ENCODE data around the gene CLDND2.
A peak's percentile ranks its signal among the peaks of the same experiment; 100 is the strongest.

The CLDND2 gene

DNA sequence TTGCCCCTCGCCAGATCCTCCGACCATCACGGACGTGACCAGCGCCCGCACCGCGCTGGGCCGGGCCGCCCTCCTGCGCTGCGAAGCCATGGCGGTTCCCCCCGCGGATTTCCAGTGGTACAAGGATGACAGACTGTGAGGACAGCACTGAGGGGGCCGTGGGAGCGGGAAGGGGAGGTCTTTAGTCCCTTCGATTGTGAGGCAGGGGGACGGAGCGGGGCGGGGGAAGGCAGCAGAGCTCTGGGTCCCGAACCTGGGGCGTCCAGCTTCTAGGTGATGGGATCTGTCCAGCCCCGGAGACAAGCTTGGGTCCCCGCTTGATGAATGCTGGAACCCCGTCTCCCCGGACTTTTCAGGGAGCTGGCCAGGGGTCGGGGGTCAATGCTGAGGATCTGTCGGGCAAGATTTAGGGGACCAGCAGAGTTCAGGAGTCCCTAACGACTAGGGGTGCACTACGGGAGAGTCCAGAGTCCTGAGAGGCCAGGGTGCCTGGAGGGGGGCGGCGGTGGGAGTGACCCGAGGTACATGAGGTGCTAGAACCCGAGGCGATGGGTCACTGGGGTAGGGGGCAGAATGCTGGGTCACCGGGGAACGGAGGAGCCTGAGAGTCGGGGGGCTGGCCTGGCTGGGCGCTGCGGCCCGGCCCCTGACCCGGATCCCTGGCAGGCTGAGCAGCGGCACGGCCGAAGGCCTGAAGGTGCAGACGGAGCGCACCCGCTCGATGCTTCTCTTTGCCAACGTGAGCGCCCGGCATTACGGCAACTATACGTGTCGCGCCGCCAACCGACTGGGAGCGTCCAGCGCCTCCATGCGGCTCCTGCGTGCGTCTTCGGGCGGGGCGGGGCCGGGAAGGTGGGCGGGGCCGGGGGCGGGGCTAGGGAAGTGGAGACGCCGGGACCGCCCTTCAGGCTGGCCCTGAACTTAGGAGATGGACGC, 41.5 kb downstream of the CLDND2 start:
- DNase-seq = no peak

GRCh38 chr19:51326216-51327065, 42.4 kb downstream of the CLDND2 start:
- DNase-seq = no peak

DNA sequence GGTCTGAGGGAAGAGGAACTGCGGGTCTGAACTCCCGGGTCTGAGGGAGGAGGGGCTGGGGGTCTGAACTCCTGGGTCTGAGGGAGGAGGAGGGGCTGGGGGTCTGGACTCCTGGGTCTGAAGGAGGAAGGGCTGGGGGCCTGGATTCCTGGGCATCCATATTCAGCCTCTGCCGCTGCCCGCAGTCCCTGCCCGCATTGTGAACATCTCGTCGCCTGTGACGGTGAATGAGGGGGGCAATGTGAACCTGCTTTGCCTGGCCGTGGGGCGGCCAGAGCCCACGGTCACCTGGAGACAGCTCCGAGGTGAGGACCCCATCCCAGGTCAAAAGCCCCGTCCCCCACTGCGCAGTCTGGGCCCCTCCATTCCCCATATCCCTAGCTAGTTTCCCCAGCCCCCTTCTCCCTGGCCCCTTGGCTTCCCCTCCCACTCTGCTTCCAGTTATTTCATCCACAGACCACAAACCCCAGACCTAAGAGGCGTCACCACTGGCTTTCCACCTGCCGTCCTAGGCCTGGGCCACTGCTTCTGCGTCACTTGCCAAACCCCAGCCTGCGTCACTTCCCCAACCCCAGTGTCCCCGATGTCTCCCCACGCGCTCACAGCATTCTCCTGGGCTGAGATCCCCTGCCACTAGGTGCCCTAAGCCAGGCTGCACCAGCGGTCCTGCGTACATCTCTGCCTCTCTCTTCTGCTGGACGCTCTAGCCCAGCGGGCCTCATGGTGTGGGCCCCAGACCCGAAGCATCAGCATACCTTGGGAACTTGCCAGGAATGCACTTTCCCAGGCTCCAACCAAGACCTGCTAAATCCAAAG, 43.4 kb downstream of the CLDND2 start:
- DNase-seq = no peak

DNA sequence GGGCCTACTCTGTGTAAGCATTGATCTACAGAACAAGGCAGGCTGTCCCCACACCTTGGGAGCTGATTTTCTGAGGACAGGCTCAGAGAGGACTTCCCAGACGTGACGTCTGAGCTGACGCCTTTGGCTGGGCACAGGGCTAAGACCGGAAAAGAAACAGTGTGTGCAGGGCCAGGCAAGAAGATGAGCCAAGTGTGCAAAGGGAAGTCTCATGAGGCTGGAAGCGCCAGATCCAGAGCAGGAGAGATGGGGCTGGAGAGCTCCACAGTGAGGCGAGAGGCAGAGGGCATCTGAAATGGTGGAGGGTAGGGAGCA, 44.7 kb downstream of the CLDND2 start:
- no peak for DNase-seq

GRCh38 chr19:51323481-51324166, 45.2 kb downstream of the CLDND2 start:
- DNase-seq = no peak

GRCh38 chr19:51321799-51322198, 47.0 kb downstream of the CLDND2 start:
- DNase-seq = no peak

- peak; percentile 76 for DNase-seq
These were observed 48.5 kb downstream of the CLDND2 start for GRCh38 chr19:51320280-51320657.

GRCh38 chr19:51319649-51320279, 49.0 kb downstream of the CLDND2 start:
- peak; percentile 20 for DNase-seq

GRCh38 chr19:51318687-51319648, 49.8 kb downstream of the CLDND2 start:
- DNase-seq = no peak

- no peak for DNase-seq
These were observed 50.8 kb downstream of the CLDND2 start for GRCh38 chr19:51317968-51318367.

DNA sequence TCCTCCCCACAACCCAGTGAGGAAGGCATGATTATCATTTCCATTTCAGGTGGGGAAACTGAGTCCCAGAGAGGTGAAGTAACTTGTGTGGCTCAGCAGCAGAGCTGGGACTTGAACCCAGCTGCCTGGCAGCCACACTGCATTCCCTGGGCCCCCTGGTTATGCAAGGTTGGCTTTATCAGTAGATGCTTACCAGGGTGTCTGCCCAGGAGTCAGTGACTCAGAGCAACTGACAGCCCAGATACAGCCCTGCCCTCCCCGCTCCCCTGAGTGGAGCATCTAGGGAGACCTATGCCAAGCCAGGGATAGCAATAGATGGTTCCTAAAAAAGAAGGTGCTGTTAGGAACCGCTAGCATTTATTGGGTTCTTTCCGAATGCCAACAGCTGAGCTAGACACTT, 51.4 kb downstream of the CLDND2 start:
- no peak for DNase-seq
